IPS DF 4.7 (cell line): Measurements from ENCODE around the gene DRAM1.
"Not testable (repeated sequence)": the region's sequence is repeated elsewhere in the genome, so short reads cannot be mapped to it uniquely, and the experiment has no call there.

Experiments
- DNase-seq: peaks from one replicate; pipeline ENCODE4 v3.0.0-alpha.2; 2013; ENCODE audit warnings: low spot score; ENCODE audit errors: extremely low read depth

The DRAM1 gene

DNA sequence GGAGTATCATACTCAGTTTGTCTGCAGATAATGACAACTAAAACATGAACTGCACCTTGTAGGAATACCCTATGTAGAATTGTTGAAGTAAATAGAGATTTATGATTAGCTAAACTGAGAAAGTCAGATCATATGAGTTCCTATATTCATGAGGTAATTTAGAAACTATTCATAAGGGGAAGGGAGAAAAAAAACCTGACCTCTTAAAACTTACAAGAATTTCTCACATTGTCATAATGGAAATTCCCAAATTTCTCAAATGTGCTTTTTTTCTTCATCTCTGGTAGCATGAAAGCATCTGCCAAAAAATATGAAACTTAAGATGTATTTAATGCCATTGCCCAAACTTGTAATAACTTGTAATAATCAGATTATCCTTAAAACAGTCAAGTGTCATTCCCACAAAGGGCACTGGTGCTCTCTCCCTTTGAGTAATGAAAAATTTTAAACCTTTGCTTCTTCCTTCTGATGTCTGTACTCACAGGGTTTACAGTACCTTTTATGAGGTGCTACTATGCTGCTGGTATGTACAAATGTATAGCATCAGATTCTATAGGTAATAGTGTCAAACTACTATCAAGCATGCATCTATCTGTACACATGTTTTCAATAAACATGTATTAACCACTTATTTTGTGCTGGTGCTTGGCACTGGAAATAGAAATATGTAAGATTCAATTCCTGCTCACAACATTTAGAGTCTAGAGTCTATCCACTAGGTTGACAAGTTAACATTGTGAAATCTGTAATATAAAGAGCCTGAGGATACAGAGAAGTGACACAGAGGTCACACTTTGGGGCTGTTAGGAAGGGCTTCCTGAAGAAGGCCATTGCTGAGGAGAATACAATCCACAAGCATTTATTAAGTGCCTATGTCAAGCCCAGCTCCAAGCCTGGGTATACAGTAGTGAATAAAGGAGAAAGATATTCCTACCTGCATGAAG is 17.4 kb upstream of the DRAM1 start:
- no peak for DNase-seq

GRCh38 chr12:101861688-101862087 is 15.7 kb upstream of the DRAM1 start:
- not testable (repeated sequence) for DNase-seq

GRCh38 chr12:101862245-101862644 is 15.1 kb upstream of the DRAM1 start:
- DNase-seq = no peak

DNA sequence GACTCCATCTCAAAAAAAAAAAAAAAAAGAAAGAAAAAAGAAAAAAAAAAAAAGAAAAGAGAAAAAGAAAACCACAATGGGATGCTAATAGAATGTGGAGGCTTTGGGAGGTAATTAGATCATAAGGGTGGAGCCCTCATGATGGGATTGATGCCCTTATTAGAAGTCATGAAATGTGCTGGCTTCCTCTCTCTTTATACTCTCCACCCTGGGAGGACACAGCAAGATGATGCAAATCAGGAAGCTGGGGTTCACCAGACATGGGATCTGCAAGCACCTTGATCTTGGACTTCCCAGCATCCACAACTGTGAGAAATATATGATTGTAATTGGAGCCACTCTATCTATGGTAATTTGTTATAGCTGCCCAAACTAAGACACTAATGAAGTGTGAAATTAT is 13.4 kb upstream of the DRAM1 start:
- DNase-seq = no peak

DNA sequence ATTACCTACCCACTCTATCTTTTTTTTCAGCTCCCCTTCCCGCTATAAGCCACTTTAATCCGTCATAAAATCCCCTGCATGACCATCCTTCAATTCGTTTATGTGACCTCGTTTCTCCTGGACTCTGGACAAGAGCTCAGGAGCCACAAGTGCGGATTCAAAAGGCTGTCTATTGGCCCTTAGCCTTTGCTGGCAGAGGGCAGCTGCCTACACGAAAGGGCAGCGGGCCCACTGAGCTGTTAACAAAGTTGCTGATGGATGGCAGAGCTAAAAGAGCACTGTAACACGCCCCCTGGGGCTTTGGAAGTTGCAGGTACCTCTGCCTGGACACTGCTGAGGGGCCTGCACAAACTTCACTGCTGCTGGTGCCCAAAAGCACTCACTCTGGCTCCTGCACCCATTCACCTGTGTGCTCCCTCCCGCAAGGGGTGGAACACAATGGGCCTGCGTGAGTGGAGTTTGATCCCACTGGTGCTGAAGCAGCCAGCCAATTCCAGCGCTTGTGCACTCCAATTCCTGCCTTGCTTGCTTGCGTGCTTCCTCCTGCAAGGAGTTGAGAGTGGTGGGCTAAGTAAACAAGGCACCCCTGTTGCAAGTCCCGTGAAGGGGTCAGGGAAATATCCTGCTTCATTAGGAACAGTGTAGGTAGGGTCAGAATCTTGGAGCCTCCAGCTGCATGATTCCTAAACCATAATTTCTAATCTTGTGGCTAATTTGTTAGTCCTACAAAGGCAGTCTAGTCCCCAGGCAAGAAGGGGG is 10.6 kb upstream of the DRAM1 start:
- DNase-seq = no peak

DNA sequence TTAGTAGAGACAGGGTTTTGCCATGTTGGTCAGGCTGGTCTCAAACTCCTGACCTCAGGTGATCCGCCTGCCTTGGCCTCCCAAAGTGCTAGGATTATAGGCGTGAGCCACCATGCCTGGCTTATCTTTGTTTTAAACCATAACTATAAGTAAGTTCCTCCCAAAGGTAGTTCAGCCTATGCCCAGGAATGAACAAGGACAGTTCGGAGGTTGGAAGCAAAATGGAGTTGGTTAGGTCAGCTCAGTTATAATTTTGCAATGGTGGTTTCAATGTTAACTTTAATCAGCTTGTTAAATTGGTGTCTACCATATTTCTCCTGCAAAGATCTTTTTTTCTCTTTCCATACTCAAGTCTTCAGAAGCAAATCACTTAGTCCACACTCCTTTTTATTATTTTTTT is 9.8 kb upstream of the DRAM1 start:
- DNase-seq = not testable (repeated sequence)

- no peak for DNase-seq
Observed at GRCh38 chr12:101870925-101871324, 6.5 kb upstream of the DRAM1 start.

GRCh38 chr12:101875162-101875561 is 2.2 kb upstream of the DRAM1 start:
- DNase-seq = no peak

GRCh38 chr12:101876322-101876860 is 989 bp upstream of the DRAM1 start:
- no peak for DNase-seq

GRCh38 chr12:101877806-101878242 is 444 bp downstream of the DRAM1 start:
- DNase-seq = no peak

GRCh38 chr12:101878243-101878821 is 952 bp downstream of the DRAM1 start:
- DNase-seq = no peak

DNA sequence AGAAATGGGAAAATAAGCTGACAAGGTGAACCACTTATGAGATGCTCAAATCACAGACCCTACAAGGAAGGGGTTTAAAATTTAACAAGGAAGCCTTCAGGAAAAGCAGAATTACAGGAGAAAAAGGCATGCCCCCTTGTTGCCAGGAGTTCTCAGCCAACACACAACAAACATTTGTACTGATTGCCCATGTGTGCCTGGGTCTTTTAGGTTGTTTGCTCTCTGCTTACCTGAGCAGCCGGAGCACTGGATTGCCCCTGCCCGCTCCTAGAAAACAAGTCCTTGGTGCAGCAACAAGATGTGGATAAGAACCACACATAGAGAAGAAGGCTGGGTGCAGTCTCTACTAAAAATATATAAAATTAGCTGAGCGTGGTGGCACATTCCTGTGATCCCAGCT is 3.4 kb downstream of the DRAM1 start:
- DNase-seq = no peak

DNA sequence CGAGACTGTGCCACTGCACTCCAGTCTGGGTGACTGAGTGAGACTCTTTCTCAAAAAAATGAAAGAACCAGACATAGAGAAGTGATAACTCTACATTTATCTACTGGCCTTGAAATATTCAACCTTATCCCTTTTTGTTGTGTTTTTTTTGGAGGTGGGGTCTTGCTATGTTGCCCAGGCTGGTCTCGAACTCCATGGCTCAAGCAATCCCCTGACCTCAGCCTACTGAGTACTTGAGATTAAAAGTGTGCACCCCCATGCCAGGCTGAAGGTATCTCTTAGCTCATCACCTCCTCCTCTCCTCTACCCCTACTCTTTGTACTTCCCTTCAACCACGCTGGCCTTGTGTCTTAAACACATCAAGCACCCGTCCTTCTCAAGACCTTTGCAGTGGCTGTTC is 3.8 kb downstream of the DRAM1 start:
- DNase-seq = no peak

GRCh38 chr12:101884174-101884573 is 6.8 kb downstream of the DRAM1 start:
- no peak for DNase-seq

- not testable (repeated sequence) for DNase-seq
Observed at GRCh38 chr12:101884781-101885340, 7.5 kb downstream of the DRAM1 start.

- no peak for DNase-seq
Observed at GRCh38 chr12:101885912-101886561, 8.7 kb downstream of the DRAM1 start.

- DNase-seq = no peak
Observed at GRCh38 chr12:101889211-101889752, 11.9 kb downstream of the DRAM1 start.

GRCh38 chr12:101891462-101891971 is 14.1 kb downstream of the DRAM1 start:
- no peak for DNase-seq

DNA sequence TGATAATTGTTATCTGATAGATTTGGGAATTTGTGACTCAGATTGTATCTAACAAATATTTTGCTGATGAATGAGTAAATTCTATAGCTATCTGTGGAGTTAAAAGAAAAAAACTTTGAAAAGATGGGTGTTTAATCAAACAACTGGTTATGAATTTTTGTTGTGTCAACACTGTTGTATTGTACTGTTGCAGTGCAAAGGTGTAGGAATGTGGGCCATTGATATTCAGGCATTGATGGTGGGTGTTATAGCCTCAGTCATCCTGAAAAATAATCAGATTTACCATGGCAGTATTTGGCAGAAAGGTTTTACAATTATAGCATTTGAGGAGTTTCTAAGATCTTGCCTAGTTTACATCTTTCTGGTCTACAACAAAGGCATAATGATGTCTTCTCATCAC is 15.4 kb downstream of the DRAM1 start:
- DNase-seq = no peak

DNA sequence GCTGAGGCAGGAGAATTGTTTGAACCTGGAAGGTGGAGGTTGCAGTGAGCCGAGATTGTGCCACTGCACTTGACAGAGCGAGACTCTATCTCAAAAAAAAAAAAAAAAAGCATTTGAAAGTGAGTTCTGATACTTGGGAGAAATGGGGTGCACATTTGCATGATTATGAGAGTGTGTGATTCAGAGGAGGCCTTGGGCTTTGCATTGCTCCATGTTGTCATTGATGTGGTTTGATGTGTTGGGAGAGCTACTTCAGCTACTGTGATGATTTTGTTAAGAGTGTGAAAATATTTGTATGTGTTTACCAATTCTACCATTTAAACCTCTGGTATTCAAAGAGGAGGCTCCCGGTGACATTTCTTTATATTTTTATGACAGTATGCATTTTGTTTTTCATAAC is 24.4 kb downstream of the DRAM1 start:
- no peak for DNase-seq
